Esophagus squamous epithelium (tissue), 4 donors: ENCODE measurements around the gene ITGA2B.

Experiments used
- POLR2A ChIP-seq, 4 donors: fragments of 450-650 bp; IDR thresholded peaks; one replicate each; pipeline ENCODE4 v1.6.1; 2017; ENCODE audit warnings: antibody characterized with exemption in 4 of 4, mild to moderate bottlenecking in 4 of 4, moderate library complexity in 3 of 4
- TF ChIP-seq, protein P1 (sequence below), 6 experiments: fragments of 450-650 bp in 4 of 6; fragments of 200-600 bp in 2 of 6; sonication (generic) in 2 of 6; IDR thresholded peaks; one replicate each; pipeline ENCODE4 v1.5.1; 2016 to 2019; ENCODE audit warnings: antibody characterized with exemption in 6 of 6, mild to moderate bottlenecking in 4 of 6, moderate library complexity in 4 of 6

DNA sequence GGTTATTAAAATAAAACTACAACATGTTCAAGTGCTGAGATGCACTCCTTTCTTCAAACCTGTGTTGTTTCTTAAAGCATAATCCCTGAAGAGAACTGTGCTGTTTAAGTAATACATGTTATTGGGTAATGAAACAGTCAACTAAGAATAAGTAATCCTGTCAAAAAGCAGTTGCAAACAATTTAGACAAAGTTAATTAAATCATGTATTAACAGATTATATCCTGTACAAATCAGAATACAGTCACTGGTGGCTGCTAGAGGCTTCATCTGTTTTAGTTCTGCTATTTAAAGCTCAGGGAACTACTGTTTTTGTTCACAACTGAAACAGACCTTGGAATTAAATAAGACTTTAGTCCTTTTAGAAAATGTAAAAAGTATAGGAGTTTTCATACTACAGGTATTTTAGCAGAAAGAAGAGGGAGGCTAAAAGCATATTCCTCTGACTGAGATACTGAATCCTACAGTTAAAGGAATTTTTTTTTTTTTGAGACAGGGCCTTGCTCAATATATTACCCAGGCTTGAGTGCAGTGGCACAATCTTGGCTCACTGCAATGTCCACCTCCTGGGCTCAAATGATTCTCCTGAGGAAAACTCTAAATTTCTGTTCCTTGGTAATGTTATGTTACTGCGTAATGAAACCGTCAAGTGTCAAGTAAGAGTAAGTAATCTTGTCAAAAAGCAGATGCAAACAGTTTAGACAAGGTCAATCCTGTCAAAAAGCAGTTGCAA is 27.3 kb upstream of the ITGA2B start:
- TF ChIP-seq, protein P1, sequence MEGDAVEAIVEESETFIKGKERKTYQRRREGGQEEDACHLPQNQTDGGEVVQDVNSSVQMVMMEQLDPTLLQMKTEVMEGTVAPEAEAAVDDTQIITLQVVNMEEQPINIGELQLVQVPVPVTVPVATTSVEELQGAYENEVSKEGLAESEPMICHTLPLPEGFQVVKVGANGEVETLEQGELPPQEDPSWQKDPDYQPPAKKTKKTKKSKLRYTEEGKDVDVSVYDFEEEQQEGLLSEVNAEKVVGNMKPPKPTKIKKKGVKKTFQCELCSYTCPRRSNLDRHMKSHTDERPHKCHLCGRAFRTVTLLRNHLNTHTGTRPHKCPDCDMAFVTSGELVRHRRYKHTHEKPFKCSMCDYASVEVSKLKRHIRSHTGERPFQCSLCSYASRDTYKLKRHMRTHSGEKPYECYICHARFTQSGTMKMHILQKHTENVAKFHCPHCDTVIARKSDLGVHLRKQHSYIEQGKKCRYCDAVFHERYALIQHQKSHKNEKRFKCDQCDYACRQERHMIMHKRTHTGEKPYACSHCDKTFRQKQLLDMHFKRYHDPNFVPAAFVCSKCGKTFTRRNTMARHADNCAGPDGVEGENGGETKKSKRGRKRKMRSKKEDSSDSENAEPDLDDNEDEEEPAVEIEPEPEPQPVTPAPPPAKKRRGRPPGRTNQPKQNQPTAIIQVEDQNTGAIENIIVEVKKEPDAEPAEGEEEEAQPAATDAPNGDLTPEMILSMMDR (IDR thresholded peaks at IDR 0.05), result no peak
- no peak for TF ChIP-seq POLR2A (IDR thresholded peaks at IDR 0.05)
